Sciatic nerve (tissue), 2 donors: ENCODE results near the gene CTSK. TPM values are rescaled to one million over a fixed set of nuclear protein-coding genes. Genes with fewer than 3 reads are reported as not detected.
"Not testable (repeated sequence)": the region's sequence is repeated elsewhere in the genome, so short reads cannot be mapped to it uniquely, and the experiment has no call there.

Experiments used
- ATAC-seq: fragments of 200-7000 bp; cut with Tn5 transposase; one replicate; pipeline ENCODE4 v1.9.1; 2020; ENCODE audit warnings: mild to moderate bottlenecking, moderate library complexity
- DNase-seq: peaks from one replicate; pipeline ENCODE4 v3.0.0-alpha.2; 2020; ENCODE audit warnings: low spot score
- intact Hi-C: fragments of 100-400 bp; cut with DNase I; formaldehyde crosslinking; loops from one replicate; pipeline ENCODE4 v1.14.2; 2022
- total RNA-seq: library from RNA; stranded (reverse); fragmentation: NEBNext Ultra II Directional; extraction: Animal tissue kit (Norgen Biotek cat#: 25700); gene quantifications from one replicate; pipeline ENCODE4 v1.2.1, GENCODE V29; 2021
- donor health status: DM: no; HTN: no; CAD: no.
- donor health status: DM: no; HTN: no; CAD: no.

The CTSK gene
- total RNA-seq = 101 TPM

DNA sequence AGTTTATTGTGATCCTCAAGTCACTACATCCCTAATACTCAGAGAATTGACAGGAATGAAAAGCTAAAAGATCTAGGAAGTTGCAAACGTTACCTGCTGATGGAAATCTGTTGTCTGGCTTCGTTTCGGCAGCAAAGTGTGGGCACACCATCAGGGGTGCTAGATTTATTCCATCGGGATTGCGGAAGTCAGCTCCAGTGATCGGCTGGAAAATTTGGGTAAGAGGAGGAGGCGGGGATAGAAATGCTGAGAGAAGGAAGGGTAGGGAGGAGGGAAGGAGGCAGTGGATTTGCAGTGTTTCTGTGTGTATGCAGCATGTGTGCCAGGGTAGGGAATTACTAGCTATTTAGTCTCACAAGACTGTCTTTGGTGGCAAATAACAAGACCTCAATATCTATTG is at the start of gene CTSK:
Gene CTSK, minus strand, starts transcription at position 140 of the 400 bp plus-strand sequence. CDS start 1,455 bp downstream, outside the sequence.
- DNase-seq (no peak), ATAC-seq (peak; percentile 85)
- intact Hi-C loops = no loop called here

GRCh38 chr1:150852734-150853133 is 44.7 kb upstream of the CTSK start:
- ATAC-seq, intact Hi-C loops, DNase-seq: not testable (repeated sequence)

- ATAC-seq, DNase-seq, intact Hi-C loops: not testable (repeated sequence)
These were observed 42.8 kb upstream of the CTSK start for GRCh38 chr1:150850801-150851362.

DNA sequence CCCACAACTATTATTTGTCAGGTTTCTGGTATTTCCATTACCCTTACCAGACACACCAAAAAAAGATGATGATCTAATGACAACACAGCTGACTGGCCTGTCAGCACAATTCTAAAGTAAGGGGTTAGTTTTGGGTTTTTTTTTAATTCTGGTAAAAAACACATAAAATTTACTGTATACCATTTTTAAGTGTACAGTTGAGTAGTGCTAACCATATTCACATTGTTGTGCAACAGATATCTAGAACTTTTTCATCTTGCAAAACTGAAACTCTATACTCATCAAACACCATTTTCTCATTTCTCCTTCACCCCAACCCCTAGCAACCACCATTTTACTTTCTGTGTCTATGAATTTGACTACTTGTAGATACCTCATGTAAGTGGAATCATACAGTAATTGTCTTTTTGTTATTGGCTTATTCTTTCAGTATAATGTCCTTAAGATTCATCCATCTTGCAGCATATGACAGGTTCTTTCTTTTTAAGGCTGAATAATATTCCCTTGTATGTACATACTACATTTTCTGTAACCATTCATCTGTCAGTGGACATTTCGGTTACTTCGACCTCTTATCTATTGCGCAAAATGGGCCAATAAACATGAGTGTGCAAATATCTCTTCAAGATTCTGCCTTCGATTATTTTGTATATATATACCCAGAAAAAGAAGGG is 38.5 kb upstream of the CTSK start:
- no peak for DNase-seq
- intact Hi-C loops = no loop called here
- ATAC-seq = no peak

GRCh38 chr1:150843474-150843873 is 35.4 kb upstream of the CTSK start:
- intact Hi-C loops = no loop called here
- peak; percentile 30 for ATAC-seq
- no peak for DNase-seq

GRCh38 chr1:150842964-150843363 is 34.9 kb upstream of the CTSK start:
- intact Hi-C loops = no loop called here

GRCh38 chr1:150842343-150842742 is 34.3 kb upstream of the CTSK start:
- intact Hi-C loops = no loop called here
- ATAC-seq = no peak
- no peak for DNase-seq

More at GRCh38 chr1:150842964-150843363, 34.9 kb upstream of the CTSK start:
- DNase-seq (no peak), ATAC-seq (no peak)

DNA sequence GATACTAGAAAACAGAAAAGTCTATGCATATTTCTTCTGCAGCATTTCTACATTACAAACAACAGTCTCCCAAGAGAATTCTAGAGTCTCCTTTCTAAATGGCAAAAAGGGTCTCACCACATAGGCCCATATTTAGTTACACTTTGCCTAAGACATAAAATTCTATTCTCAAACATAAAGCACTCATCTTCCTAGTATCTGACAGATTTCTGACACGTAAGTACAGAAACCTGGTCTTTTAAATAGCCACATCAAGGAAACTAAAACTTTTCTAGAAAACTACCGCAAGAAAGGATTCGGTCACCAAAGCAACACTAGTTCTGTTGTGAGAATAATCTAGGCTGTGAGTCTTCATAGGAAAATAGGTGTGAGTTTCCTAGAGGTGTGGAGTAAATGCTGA is 33.6 kb upstream of the CTSK start:
- intact Hi-C loops = no loop called here
- ATAC-seq (no peak), DNase-seq (no peak)

GRCh38 chr1:150840850-150841249 is 32.8 kb upstream of the CTSK start:
- intact Hi-C loops, DNase-seq, ATAC-seq: not testable (repeated sequence)

DNA sequence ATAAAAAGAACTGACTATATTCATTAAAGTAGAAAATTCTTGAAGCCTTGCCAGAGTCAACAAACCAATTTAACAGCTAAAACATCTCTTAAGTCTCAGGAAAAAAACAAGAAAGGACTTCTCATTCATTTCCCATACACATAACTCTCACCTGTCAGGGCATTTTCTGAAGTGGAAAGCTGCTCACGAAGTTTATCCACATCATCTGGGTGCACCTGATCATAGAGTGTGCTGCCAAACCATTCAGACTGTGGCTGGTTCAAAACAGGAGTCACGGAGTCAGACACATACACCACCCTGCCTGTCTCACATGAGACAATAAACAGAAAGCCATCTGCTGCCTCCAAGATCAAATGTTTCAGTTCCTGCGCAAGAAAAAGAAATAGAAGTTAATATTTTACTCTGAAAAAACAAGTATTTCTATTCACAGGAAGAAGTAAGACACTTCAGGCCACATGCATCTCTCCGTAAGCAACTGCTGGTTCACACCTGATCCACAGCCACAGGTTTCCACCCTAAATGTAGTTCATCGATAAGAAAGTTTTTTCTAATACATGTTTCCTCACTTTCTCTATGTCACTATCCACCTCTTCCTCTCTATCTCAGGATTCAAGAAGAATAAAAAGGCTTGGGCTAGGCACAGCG is 28.2 kb upstream of the CTSK start:
- peak; percentile 73 for ATAC-seq
- DNase-seq = no peak
- intact Hi-C loops = no loop called here

DNA sequence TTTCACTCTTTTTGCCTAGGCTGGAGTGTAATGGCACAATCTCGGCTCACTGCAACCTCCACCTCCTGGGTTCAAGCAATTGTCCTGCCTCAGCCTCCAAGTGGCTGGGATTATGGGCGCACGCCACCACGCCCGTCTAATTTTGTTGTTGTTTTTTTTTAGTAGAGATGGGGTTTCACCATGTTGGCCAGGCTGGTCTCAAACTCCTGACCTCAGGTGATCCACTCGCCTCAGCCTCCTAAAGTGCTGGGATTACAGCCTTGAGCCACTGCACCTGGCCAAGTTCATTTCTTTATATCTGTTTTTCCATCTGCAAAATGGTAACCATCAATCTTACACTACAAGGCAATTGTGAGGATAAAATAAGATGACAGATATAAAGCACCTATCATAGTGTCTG is 25.9 kb upstream of the CTSK start:
- not testable (repeated sequence) for ATAC-seq

GRCh38 chr1:150832597-150832996 is 24.5 kb upstream of the CTSK start:
- ATAC-seq (no peak), DNase-seq (no peak)
- intact Hi-C loops = no loop called here

More for the DNA sequence above, 25.9 kb upstream of the CTSK start:
- DNase-seq, intact Hi-C loops: not testable (repeated sequence)

- DNase-seq (no peak), ATAC-seq (no peak)
- intact Hi-C loops = no loop called here
These were observed 21.7 kb upstream of the CTSK start for GRCh38 chr1:150829751-150830150.

GRCh38 chr1:150826299-150826698 is 18.2 kb upstream of the CTSK start:
- ATAC-seq = no peak
- no peak for DNase-seq
- intact Hi-C loops = no loop called here

DNA sequence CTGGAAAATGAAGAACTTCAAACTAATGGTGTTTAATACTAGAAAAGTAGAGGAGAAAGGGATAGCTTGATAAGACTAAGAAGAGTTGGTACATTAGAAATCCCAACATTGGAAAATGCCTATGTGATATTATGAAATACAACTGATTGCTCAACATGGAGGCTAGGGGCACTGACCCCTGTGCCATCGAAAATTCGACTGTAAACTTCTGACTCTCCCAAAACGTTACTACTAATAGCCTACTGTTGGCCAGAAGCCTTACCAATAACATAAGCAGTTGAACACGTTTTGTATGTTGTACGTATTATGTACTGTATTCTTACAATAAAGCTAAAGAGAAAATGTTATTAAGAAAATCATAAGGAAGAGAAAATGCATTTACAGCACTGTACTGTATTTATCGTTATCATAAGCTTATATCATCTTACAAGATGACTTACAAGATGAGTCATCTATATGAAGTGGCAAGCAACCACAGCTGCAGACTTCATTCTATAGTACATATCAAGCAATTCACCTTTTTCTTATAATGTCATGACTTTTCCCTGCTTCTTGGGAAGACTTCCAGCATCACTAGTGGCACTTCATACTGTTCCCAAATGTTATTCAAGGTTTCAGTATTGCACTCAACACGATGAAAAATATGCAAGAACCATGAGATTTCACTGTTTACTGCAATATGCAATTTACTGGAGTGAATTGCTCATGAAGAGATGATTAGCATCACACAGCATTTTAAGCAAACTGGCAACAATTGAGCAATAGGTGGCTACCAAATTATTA is 12.9 kb upstream of the CTSK start:
- DNase-seq (no peak), ATAC-seq (no peak)
- intact Hi-C loops = no loop called here

DNA sequence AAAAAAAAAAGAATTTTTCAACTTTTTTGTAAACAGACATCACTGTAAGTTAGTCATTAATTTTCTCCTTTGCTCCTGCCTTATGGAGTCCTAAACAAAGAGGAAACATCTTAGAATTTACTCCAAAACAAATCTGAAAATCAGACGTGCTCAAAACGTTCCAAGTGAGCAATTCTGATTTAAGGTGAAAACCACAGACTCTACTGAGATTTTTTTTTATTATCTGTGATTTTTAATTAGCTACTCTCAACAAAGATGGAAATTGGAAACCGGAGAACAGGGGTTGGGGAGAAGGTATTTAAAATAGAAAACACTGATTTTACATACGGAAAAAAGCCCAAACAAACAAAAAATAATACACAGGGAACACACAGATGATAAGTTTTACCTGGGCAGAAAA is 7.8 kb upstream of the CTSK start:
- intact Hi-C loops = no loop called here
- ATAC-seq = no peak
- DNase-seq = no peak

- peak; percentile 80 for ATAC-seq
- intact Hi-C loops = no loop called here
- peak; percentile 83 for DNase-seq
These were observed 5.1 kb upstream of the CTSK start for GRCh38 chr1:150813028-150813707.

DNA sequence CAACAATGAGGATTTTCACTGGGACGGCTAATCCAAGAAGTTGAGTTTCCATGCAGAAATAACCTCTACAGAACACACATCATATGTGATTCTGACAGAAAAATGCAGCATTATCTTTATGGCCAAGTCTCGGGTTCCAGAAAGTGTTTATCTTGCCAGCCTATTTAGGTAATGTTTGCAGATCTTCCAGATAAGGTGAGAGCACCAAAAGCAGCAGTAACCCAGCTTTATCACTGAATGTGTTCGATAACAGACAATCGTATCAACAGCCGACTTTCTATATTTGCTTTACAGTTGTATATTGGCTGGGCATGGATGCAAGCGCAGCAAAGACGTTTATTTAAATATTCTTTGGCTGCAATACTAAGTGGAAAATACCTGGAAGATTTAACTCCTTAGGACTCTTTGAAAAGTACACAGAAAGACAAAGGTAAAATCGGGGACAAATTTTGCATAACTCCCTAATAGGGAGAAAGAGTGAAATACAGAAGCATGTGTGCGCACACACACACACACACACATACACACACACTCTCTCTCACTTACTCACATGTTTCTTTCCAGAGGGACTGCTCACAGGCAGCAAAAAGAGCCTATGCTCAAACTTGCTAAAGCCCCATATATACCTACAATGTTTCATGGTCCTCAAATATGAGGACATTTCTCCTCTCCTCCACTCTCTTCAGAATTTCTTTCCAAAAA is 3.0 kb upstream of the CTSK start:
- ATAC-seq (no peak), DNase-seq (no peak)
- intact Hi-C loops = no loop called here
